HG03442 (cell line): Measurements from ENCODE around the gene UBE2L3.
"Not testable (repeated sequence)": the region's sequence is repeated elsewhere in the genome, so short reads cannot be mapped to it uniquely, and the experiment has no call there.

Source experiments
- ATAC-seq: cut with Tn5 transposase; IDR thresholded peaks from one replicate; pipeline ENCODE4 v1.9.1; 2021; ENCODE audit warnings: mild to moderate bottlenecking, moderate library complexity; ENCODE audit not compliant: unreplicated experiment

UBE2L3 gene

DNA sequence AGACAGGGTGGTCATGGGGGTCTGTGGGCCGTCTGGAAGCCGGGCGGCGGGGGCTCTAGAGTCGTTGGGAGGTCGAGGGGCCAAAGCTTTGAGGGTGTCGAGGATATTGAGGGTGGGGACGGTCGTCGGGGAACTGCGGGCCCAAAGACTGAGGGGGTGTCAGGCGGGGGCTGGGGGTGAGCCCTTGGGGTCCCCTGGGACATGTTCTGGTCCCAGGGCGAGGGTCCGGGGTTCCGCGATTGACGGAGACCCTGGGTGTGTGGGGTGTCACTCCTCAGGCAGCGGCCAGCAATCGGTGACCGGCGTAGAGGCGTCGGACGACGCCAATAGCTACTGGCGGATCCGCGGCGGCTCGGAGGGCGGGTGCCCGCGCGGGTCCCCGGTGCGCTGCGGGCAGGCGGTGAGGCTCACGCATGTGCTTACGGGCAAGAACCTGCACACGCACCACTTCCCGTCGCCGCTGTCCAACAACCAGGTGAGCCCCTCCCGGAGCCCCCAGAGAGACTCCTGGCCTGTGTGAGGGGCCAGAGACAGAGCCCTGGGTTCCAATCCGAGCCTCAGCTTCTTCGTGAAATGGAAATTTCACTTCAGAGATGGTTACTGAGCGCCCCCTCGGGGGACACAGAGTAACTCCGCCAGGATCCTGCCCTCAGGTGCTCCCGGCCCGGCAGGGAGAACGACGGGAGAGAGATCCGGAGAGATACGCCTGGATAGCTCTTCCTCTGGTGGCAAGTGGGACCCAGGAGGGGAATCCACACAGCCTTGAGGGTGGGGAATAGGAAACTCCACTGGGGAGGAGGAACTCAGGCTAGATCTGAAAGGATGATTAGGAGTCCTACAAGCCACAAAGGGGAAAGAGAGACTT lies 75.3 kb downstream of the UBE2L3 start:
- ATAC-seq: no peak

DNA sequence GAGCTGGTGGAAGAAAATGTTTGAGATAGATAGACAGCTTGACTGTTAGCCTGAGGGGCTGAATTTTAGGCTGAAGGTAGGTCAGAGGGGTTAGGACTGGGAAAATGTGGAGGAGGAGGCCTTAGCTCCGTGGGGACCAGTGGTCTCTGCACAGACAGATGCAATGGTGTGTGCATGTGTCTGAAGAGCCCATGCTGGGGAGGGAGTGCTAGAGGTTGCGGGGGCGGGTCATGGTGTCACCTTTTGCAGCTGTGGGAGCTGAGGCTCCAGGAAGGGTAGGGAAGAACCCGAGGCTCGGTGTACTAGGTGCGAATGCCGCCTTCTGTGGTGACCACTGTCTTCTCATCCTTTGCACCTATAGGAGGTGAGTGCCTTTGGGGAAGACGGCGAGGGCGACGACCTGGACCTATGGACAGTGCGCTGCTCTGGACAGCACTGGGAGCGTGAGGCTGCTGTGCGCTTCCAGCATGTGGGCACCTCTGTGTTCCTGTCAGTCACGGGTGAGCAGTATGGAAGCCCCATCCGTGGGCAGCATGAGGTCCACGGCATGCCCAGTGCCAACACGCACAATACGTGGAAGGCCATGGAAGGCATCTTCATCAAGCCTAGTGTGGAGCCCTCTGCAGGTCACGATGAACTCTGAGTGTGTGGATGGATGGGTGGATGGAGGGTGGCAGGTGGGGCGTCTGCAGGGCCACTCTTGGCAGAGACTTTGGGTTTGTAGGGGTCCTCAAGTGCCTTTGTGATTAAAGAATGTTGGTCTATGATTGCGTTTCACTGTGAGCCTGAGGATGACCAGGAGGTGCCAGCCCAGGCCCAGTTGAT lies 76.2 kb downstream of the UBE2L3 start:
- ATAC-seq: no peak

DNA sequence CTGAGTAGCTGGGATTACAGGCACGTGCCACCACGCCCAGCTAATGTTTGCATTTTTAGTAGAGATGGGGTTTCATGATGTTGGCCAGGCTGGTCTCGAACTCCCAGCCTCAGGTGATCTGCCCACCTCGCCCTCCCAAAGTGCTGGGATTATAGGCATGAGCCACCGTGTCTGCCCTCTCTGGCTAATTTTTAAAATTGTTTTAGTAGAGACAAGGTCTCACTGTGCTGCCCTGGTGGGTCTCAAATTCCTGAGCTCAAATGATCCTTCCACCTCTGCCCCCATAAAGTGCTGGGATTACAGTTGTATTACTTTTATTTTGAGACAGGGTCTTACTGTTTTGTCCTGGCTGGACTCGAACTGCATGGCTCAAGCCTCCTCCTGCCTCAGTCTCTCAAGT lies 78.0 kb downstream of the UBE2L3 start:
- not testable (repeated sequence) for ATAC-seq

DNA sequence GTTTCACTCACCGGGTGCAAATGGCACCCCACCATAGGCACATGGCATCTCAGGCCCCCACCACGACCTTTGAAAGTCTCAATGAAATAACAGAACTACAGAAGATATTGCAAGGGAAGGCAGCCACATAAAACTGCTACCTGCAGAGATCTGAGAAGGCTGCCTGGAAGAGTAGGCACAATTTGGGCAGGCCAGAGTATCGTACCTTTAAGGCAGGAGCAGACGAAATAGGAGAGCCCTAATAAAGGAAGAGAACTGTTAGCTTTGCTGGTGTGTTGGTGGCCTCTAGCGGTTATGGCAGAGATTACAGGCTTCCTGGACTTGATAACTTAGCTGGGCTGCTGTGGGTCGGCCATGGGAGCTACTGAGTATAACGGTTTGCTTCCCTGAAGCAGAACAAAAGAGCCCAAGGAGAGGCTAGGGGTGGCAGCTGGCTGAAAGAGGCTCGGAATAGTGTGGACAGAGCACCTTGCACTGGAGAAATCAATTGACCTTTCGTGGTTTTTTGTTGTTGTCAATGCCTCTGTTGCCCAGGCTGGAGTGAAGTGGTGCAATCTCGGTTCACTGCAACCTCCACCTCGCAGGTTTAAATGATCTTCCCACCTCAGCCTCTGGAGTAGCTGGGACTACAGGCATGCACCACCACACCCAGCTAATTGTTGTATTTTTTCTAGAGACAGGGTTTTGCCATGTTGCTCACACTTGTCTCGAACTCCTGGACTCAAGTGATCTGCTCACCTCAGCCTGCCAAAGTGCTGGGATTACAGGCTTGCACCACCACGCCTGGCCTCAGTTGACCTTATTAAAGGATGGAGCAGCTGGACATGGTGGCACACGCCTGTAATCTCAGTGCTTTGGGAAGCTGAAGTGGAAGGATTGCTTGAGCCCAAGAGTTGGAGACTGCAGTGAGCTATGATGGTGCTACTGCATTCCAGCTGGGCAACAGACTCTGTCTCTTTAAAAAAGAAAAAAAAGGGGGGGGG lies 79.4 kb downstream of the UBE2L3 start:
- ATAC-seq: no peak

DNA sequence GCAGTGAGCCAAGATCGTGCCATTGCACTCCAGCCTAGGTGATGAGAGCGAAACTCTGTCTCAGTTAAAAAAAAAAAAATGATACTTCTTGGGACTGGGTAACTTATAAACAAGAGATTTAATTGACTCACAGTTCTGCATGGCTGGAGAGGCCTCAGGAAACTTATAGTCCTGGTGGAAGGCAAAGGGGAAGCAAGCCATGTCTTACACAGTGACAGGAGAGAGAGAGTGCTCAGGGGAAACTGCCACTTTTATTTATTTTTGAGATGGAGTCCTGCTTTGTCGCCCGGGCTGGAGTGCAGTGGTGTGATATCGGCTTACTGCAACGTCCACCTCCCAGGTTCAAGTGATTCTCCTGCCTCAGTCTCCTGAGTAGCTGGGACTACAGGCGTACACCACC lies 82.8 kb downstream of the UBE2L3 start:
- no peak for ATAC-seq

DNA sequence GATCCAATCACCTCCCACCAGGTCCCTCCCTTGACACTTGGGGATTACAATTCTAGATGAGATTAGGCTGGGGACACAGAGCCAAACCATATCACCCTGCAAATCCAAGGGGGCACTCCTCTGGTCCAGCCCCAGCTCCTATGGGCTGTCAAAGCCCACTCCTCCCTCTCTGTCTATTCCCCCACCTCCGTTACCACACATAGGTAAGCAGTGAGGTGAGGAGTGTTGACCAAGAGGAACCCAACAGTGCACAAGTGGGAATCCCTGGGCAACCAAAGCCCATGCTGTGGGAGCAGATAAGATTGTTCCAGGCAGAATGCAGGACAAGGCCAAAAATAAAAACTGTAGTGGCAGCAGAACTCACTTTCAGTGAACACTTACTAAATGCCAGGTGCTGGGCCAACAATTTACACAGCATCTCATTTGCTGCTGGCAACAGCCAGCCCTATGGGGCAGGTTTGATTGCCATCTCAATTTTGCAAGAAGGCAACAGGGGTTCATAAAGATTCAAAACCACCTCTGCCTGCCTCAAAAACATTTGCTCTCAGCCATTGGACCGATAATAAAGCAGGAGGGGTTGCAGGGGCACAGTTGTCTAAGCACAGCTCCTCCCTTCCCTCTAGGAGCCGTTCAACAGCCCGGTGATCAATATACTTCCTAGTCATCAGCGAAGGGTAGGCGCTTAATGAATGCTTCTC lies 83.5 kb downstream of the UBE2L3 start:
- ATAC-seq: no peak

DNA sequence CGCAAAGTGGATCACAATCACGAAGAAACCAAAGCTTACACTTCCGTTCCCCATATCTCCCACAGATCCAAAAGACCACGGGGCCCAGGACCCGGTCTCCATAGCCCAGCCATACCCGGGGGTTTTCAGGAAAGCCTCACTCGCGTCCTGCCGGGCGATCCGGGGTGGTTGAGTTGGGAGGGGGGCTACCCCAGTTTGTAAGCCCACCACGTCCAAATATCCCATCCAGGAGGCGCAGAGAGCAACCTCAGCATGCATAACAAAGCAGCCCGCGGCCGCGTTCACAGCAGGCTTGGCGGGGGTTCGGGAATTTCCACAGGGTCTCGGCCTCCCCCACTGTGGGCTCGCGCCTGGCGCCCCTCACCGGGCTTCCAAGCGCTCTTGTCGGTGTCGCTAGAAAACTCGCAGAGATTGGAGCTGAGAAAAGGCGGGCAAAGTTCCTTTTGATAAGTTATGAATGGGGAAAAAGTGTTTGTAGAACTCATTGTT lies 84.1 kb downstream of the UBE2L3 start:
- ATAC-seq: peak; percentile 27

DNA sequence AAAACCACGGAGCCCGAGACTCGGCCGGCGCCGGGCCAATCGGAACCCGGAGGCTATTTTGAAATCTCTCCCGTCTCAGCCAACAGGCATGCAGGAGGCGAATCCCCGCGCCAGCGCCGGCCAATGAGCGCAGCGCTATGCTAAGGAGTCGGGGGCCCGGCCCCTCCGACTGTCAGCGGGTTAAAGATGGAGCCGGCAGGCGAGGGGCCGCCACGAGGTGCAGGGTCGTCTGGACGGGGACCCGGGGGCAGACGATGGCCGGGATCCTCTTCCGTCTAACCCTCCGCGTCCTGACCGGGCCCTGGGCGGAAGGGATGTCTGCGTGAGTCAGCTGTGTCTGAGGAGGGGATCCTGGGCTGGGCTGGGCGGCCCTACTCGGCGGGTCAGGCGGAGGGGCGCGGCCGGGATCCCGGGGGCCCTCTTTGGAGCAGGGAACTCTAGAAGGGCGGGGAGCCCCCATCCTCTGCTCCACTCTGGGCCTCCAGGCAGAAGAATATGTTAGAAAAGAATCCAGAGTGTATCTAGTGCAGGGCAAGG lies 84.6 kb downstream of the UBE2L3 start:
- ATAC-seq: peak; percentile 73

DNA sequence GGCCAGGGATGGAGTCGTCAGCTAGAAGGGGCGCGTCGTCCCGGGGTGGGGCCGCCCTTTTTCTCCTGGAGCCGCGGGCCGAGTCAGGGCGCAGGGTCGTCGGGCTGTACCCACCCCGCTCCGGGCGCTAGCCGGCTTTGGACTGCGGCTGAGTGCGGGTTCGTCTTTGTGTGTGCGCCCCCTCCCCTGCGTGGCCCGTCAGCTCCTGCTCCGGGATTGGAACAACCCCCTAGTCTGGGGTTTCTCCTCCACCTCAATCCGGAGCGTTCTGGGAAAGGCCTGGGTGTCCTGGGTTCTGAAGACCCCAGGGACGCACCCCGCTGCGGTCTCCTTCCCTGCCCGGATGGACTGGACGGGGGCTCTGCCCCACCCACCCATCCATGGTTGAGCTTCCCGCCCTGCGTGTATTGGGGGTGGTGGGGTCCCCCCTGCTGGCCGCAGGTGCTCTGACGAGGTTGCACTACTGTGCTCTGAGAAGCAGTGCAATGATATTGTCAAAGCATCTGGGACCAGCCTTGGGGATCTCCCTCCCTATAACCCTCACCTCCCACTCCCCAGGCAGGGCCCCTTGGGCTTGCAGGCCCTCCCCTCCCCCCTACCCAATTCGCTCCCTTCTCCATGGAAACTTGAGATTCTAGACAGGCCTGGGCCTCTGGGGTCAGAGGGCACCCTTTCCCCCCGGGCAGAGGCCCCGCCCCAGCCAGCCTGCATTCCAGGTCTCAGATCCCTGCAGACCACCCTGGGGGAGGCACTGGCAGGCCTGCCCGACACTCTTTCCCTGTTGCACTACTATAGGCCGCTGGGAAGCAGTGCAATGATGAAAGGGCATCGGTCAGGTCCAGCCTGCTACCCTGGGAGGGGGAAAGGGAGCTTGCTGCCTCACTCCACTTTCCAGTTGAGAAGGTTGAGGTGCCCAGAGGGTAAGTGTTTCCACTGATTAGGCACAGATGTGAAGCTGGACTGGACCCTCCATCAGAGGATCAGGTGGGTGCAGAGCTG lies 85.3 kb downstream of the UBE2L3 start:
- no peak for ATAC-seq

DNA sequence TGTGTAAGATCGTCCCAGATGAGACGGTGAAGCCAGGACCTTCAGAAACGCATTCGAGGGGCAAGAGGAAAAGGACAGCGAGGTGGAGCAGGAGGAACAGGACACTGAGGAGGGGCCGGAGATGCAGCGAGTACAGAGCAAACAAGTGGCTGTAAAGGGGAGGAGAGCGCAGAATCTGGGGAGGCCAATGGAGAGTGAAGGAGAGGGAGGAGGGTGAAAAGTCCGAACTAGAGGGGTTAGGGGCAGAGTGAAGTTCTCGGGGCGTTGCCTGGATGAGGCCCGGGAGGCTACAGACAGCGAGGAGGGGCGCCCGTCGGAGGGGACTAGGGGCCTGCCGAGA lies 89.5 kb downstream of the UBE2L3 start:
- no peak for ATAC-seq

DNA sequence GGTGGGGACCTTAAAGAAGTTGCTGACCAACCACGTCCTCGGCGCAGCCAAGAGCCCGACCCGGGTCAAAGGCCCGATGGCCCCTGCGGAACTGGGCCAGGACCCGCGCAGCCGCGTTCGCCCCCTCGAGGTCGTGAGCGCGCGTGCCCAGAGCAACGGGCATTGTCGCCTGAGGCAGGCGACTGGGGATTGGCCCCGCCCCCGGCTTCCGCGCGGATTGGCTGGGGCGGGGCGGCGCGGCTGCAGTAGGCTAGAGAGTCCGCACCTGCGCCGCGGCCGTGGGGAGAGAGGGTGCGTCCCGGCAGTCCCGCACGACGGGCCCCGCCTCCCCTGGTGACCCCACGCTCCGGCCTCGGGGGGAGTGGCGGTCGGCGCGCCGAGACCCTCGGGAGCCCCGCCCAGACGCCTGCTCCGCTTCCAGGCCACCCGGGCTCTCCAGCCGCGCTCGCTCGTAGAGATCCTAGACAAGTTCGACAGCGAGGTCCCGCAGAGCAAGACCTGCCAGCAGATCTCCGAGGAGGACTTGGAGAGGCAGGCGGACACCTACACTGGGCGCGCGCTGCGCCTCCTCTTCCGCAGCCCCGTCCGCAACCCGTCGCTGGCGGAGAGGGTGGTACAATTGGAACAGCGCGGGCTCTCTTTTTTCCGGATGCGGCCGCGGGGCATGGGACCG lies 90.0 kb downstream of the UBE2L3 start:
- peak; percentile 68 for ATAC-seq

DNA sequence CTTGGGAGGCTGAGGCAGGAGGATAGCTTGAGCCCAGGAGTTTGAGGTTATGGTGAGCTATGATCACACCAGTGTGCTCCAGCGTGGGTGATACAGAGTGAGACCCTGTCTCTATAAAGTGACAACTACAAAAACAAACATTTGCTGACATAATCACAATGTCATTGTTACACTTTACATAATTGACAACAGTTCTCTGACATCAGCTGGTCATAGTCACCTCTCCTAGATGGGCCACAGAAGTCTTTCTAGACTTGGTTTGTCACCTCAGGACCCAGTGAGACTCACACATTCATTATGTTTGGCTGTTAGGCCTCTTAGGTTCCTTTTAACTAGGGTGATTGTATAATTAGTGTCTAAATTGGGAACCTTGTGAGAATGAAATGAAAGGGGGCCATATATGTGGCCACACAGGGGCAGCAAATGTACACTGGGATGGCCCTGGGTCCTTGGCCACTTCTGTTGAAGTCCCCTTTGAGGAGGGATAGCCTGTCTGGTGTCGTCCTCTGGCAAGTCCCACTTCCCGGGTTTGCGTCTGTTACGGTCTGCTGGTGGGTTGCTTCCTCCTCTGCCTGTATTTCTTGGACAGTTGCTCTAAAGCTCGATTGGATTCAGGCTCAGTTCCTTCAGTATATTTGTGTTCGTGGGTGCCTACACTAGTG lies 92.5 kb downstream of the UBE2L3 start:
- no peak for ATAC-seq

DNA sequence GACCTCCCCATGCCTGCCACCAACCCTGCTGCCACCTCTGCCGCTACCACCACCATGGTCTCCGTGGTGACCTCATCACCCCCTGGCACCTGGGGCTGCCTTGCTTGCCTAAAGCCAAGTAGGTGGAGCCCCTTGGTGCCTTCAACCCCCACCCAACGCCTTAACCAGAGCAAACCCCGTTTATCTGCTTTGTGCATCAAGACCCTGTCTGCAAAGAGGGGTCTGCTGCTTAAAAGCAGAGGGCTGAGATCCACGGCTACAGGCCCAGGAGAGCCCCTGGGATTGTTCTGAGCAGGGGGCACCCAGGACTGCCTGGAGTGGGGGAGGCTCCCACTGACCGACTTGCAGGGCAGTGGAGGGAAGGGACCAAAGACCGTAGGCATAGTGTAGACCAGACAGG lies 93.4 kb downstream of the UBE2L3 start:
- ATAC-seq: no peak

DNA sequence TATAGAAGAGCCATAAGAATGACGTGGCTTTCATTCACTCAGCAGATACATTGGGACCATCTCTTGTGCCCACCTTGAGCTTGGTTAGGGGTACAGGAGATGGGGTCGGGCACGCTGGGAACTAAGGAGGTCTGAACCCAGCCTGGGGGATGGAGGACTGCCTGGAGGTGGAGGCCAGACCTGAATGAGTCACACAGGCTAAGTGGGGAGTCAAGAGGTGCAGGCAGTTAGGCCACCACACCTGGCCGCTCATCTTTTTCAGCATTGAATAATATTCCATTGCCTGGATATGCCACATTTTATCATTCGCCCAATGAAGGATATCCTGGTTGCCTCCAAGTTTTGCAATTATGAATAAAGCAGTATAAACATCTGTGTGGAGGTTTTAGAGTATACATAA lies 94.5 kb downstream of the UBE2L3 start:
- no peak for ATAC-seq

DNA sequence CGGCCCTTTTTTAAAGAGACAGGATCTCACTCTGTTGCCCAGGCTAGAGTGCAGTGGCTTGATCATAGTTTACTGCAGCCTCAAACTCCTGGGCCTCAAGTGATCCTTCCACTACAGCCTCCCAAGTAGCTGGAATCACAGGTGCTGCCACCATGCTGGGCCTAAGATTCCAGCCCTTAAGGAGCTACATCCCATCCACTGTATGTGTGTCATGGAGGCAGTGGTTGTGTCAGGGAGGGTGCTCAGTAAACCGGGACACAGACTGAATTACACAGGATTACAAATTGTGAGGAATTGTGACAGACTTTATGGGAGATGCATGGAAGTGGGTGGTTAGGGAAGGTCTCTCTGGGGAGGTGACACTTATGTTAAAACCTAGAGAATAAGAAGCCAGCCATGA lies 96.2 kb downstream of the UBE2L3 start:
- no peak for ATAC-seq

DNA sequence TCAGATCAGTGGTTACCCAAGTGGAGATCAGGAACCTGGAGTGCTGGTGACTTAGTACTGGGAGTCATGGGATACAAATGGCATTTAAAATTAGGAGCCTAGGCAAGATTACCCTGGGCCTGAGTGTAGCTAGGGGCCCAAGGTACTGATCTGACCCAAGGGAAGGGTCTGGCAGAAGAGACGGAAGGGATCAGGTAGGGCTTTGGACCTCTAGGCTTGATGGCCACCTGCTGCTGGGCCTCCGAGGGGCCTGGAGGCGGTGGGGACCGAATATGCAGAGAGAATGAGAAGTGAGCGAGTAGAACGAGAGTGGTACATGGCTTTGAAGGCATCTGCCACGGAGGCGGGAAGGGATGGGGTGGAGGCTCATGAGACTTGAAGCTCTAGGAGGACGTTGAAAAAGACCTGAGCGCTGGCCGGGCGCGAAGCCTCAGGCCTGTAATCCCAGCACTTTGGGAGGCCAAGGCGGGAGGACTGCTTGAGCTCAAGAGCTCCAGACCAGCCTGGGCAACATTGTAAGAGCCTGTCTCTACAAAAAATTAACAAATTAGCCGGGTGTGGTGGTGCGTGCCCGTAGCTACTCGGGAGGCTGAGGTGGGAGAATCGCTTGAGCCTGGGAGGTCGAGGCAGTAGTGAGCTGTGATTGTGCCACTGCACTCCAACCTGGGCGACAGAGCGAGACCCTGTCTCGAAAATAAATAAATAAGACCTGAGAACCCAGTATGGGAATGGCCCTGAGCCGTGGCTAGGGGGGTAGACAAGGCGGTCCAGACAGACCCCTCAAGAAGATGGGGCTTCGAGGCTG lies 97.7 kb downstream of the UBE2L3 start:
- no peak for ATAC-seq

DNA sequence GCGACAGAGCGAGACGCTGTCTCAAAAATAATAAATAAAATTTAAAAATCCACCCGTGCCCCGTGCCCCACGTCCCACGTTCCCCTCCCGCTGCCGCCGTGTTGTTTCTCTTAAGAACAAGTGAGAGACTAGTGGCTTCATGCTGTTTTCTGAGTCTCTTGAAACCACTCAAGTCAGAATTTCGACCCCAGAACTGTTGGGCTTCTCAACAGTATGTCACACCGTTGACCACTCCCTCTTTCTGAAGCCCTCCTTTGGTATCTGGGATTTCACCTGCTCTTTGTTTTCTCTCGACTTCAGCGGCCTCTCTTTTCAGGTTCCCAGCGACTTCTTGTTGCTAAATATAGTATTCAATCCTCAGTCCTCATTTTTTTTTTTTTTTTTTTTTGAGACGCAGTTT lies 99.3 kb downstream of the UBE2L3 start:
- no peak for ATAC-seq
